GM19240 (cell line): ENCODE data around the gene MAPK8IP2.
A peak's percentile ranks its signal among the peaks of the same experiment; 100 is the strongest.

Experiments used
- DNase-seq: peaks from one replicate; pipeline ENCODE4 v3.0.0; 2011; ENCODE audit warnings: low spot score; ENCODE audit not compliant: insufficient read length

MAPK8IP2 gene

DNA sequence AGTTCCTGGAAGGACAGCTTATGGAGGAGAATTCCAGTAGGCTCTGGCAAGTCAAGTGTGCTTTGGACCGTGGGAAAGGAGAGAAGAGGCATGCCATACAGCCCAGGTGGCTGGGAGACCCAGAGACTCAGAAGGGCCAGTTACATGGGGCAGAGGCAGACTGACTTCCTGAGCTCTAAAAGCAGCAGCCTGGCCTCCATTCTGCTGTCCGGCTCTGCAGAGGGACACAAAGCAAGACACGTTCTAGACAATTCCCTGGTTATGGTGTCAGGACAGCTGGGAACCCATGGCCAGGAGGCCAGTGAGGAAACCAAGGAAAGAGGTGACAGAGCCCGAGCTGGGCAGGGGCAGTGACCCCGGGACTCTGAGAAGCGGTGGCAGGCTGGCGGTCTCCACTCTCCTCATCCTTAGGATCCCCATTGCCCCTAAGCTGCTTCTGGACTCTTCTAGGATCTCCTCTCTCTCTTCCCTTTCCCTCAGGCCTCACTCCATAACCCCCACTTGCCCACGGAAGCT, 25.1 kb upstream of the MAPK8IP2 start:
- DNase-seq = no peak

DNA sequence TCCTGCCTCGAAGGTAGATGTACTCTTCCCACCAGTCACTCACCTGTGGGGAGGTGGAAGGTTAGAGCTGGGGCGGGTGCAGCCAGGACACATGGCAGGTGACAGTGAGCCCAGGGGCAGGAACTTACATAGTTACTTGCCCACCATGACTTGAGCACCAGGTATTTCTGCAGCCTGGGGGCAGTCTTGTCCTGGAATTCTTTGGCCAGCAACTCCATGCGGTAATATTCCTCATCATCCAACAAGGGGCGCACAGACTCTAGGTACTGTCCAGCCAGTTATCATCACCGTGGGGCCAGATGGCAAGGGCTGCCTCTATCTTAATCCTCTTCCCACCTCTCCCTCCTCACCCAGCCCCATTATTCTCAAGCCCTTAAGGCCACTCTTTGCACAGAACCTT, 24.5 kb upstream of the MAPK8IP2 start:
- no peak for DNase-seq

DNA sequence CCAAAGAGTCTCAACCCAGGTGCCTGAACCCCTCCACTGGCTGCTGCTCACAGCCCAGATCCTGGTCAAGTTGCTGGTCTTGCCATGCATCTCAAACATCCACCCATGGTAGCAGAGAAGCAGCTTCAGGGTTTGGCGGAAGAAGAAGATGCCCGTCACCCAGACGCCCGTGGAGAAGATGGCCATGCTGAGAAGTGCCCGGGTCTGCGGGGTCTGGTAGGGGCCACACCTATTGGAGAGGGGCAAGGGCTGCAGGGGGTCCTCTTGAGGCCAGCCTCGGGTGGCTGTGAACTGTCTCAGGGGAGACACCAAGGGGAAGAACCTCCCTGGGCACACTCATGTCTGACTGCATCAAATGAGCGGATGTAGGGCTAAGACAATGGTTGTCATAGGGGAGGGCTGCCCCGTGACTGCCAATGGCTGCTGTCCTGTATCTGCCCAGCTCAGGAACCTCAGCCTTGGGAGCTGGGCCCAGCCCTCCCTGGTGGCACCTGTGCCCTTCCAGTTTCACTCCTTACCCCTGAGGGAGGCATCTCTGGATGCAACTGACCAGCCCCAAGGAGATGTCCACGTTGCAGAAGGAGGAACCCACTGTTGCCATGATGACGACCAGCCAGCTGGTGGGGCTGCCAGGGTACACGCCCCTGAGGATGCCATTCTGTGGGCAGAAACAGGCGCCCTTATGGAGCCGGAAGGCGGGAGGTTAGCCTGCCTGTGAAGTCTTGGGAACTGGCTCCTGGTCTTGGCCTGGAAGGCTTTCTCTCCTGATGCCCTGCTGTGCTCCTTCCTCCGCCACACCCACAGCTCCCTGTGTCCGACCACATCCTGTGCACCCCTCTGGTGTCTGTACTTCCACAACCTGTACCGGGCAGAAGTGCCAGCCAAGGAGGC, 23.5 kb upstream of the MAPK8IP2 start:
- DNase-seq = no peak

DNA sequence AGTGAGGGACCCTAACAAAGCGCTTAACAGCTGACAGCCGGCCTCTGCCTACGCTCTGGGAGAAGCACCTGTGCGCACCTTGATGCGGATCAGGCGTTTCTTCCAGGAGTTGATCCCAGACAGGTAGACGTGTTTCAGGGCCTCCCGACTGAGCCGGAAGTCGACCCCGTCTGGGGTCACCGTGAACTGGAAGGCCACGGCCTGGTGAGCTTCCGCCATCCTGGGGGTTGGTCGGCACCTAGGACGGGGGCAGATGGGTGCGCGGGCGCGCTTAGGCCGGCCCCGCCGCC, 23.0 kb upstream of the MAPK8IP2 start:
- no peak for DNase-seq

DNA sequence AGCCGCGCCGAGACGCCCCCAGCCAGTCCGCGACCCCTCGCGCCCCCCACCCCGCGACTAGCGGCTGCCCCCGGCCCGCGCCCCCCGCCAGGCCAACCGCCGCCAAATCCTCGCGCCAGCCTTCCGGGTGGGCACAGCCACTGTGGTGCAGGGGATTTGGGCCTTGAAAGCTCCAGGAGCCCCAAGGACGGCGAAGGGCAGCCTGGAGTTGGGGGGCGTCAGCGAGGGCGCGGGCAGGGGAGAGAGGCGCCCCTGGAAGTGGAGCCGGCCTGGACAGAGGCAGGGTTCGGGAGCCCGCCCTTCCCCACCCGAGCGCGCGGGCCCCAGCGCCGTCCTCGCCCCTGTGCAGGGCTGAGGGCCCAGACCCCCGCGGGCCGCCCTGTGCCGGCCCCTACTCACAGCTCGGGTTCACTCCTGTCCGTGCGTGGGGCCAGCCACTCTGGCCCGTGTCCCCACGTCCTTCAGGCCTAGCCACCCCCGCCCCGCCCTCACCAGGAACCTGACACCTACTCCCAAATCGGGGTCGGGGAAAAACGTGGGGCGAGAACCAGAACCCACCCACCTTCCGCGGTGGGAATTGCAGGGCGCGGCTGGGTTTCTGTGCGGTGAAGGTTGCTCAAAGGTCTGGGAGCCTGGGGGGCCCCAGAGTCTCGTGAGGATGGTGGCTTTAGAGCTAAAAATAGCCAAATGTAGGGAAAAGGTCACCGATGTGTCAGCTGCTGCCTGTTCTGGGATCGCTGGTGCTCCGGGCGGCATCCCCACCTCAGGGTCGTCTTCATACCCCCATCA, 22.4 kb upstream of the MAPK8IP2 start, which contains the start of gene CPT1B:
Gene CPT1B (minus strand): TSS at position 441 of the 789 bp plus-strand sequence. CDS start 512 bp downstream, outside the sequence.
- no peak for DNase-seq

GRCh38 chr22:50578776-50579310, 21.8 kb upstream of the MAPK8IP2 start:
- DNase-seq = no peak

- DNase-seq = no peak
Measured at GRCh38 chr22:50579752-50580151, 20.8 kb upstream of the MAPK8IP2 start.

- no peak for DNase-seq
Measured at GRCh38 chr22:50581031-50581949, 19.3 kb upstream of the MAPK8IP2 start.

- DNase-seq = peak; percentile 52
Measured at GRCh38 chr22:50581950-50582492, 18.6 kb upstream of the MAPK8IP2 start.

DNA sequence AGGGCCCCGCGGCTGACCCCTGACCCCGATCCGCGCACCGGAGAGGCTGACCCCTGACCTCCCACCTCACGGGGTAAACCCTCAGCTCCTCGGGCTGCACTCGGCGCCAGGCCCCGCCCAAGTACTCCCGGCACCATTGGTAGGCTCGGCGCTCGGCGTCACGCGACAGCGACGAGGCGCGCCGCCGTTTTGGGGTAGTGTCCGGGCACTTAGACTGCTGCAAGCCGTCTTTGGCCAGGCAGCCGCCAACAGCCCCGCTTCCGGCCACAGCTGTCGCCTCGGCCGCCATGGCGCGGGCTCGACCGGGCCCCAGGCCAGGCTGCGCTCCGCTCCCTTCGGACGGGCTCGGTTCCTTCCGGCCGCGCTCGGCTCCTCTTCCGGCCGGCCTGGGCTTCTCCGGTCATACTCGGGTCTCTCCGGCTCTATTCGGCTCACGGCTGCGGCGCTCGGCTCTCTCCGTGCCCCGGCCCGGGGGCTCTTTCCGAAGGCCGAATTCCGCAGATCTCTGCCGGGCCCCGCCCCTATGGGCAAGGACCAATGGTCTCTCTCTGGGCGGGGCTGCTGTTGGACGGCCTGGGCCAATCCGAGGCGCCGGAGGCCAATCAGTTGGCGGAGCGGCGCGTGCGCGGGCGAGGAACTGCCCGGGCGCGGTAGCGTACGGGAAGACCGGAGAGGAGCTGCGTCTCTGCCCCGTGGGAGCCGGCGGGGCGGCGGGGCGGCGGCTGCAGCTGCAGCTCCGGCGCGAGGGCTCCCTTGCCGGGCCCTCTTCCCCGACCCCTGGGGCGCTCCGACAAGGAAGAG, 17.9 kb upstream of the MAPK8IP2 start, which contains the start of gene CHKB:
Gene CHKB (minus strand): TSS at position 357 of the 801 bp plus-strand sequence. CDS start 68 bp downstream, at position 289.
- DNase-seq = peak; percentile 99

DNA sequence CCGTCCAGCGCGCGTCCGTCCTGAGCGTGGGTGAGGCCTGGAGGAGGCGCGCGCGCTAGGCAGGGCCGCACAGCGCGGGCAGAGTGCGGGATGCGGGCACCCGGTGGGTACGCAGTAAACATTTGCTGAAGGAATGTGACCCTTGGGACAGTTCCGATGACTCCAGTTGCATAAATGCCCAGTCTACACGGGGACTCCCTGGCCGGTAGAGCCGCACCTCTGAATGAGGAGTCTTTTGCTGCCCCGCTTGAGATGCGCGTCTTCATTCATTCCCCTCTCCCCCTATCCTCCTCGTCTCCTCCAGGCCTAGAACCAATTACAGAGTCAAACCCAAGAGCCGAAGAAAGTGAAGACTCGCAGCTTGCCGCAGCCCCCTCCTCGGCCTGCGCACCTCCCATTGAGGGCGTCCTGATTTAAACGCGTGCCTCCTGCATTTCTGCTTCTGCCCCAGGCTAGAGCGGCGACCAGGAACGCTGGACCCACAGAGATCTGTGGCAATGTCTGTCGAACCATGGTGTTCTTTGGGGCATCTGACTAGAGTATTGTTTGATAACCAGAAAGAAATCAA, 17.2 kb upstream of the MAPK8IP2 start:
- DNase-seq = no peak

DNA sequence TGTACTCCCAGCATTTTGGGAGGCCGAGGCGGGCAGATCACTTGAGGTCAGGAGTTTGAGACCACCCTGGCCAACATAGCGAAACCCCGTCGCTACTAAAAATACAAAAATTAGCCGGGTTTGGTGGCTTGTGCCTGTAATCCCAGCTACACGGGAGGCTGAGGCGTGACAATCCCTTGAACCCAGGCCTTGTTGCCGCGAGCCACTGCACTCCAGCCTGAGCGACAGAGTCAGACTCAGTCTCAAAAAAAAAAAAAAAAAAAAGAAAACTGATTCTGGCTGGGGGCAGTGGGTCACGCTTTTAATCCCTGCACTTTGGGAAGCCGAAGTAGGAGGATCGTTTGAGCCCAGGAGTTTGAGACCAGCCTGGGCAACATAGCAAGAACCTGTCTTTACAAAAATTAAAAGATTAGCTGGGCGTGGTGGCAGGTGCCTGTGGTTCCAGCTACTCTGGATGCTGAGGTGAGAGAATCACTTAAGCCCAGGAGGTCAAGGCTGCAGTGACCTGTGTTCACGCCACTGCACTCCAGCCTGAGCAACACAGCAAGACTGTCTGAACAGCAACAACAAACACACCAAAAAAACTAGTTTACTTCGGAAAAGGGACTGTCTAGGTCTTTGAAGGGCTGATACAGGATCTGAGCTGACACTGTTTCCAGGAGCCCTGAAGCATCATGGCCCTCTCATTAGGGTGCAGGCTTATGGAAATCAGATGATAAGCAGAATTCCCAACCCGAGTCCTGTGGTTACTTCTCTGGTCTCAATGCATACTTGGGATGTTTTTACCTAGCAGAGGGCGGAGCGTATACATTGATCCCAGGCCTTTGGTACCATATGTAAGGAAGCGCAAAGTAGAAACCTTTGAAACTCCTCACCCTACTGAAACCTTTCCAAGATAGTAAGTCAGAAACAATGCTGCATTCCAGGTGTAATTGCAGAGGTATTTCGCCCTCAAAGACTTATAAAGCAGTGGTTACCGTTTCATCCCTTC, 16.2 kb upstream of the MAPK8IP2 start:
- DNase-seq = no peak

DNA sequence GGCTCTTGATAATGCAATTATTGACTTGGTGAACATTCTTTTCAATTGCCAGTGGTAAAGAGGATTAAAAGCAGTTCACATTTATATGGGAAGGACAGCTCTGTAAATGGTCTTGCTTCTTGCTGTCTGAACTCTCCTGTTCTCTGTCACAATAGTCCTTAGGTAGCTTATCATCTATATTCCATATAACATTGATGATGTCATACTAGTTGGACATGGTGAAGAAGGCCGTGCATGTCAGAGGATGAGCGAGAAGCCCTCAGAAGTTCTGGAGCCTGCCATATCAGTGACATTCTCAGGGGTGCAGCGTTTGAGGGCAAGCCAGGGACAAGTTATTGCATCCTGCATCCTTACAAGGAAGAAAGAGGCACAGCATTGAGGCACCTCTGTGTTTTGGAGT, 15.4 kb upstream of the MAPK8IP2 start:
- DNase-seq = no peak

DNA sequence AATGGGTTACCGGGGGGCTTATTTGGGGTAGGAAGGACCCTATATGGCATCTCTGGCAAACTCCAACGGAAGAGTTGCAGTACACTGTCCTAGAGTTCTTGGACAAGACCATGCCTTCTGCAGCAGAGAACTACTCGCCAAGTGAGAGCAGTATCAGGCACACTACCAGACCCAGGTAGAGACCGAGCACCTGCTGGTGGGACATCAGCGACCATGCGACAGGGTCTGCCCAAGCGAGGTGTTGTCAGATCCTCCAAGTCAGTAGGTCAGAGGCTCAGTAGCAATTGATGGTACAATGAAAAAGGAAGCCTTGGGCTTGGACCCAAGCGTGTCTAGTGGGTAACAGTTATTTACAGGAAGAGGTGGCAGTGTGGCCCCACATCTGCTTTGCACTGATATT, 14.8 kb upstream of the MAPK8IP2 start:
- DNase-seq = no peak

GRCh38 chr22:50586416-50586815, 14.2 kb upstream of the MAPK8IP2 start:
- DNase-seq = no peak

DNA sequence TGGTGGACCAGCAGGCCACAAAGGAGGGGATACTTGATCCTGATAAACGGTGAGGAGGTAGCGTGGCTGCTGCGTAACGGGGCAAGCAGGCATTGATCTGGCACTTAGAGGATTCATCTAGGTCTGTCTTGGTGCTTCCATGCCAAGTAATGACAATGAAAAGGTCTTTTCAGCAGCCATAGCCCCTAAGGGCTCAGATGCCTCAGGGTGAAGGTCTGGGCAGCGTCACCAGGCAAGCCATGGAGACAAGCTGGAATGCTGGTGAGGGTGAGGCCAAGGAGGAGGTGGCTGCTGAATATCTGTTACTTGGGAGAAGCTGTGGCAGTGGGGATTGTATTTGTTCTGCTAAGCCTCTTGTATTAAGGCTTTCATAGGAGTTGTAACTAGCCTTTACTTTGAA, 13.2 kb upstream of the MAPK8IP2 start:
- DNase-seq = no peak

GRCh38 chr22:50595189-50595588, 5.4 kb upstream of the MAPK8IP2 start:
- DNase-seq = no peak

DNA sequence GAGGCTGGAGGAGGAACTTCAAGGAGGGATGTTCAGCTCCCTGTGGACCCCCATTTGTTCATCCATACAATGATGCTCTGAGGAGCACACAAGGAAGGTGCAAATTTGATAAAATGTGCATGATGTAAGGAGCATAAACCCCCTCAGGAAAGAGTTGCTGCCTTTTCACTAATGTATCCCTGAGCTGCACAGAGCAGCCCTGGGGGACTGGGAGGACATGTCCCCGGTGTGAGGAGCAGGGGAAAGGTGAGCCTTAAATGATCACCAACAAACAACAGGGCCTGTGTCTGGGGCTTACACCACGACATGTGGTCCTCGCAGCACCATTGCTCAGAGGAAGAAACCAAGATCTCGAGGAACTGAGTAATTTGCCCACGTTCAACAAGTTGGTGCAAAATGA, 3.5 kb upstream of the MAPK8IP2 start:
- DNase-seq = no peak
